Bone marrow (tissue), 2 donors: Measurements from ENCODE around the gene EEF1G.

Experiments
- DNase-seq, 2 donors: peaks; one replicate each; lab custom pipeline; 2025; lab: John Stamatoyannopoulos, UW

EEF1G gene

GRCh38 chr11:62539238-62539925, 34.3 kb downstream of the EEF1G start:
- peak; percentile 43 to 55 for DNase-seq

- DNase-seq, result no peak
Observed at GRCh38 chr11:62538470-62539237, 35.0 kb downstream of the EEF1G start.

GRCh38 chr11:62536301-62536957, 37.3 kb downstream of the EEF1G start:
- no peak for DNase-seq

DNA sequence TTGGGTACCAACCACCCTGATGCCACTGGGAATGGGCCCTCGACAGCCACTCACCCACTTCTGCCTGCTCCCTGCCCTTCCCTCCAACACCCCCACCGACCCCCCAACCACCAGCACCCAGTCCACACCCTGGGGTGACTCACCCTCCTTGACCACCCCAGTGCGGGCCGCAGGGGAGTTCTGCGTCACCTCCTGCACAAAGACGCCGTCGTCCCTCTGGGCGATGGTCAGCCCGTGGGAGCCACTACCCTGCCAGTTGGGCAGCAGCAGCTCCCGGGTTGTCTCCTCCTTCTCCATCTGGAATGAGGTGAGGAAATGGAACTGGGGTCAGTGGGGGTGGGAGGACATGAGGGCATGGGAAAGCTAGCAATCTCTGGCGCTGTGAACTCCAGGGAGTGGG, 37.9 kb downstream of the EEF1G start:
- no peak for DNase-seq

GRCh38 chr11:62534779-62535545, 38.7 kb downstream of the EEF1G start:
- DNase-seq, result no peak

GRCh38 chr11:62532096-62532495, 41.6 kb downstream of the EEF1G start:
- no peak for DNase-seq

DNA sequence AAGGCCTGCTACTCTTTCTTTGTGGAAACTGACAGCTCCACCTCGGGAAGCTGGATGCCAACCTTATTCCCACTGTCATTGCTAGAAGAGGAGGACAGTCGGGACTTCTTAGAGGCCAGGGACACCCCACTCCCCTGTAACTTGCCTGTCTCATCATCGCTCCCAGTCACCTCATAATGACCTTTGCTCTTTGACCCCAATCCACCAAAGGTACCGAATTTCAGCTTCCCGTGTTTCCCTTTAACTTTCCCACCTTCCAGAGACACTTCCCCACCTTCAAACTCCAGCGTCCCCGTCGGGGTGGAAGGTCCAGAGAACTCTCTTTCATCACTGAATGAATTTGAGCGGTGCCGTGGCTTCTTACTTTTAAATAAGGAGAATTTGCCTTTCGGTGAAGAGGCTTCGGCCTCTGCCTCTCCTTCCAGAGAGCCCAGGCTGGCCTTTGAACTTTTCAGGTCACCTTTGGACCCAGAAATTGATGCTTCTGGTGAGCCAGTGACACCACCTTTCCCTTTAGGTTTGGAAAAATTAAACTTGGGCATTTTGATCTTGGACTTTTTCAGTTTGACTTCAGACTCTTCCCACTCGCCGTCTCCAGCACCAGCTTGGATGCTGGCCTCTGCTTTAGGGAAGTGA, 56.8 kb downstream of the EEF1G start:
- no peak for DNase-seq

- no peak for DNase-seq
Observed at GRCh38 chr11:62514151-62514550, 59.5 kb downstream of the EEF1G start.

- DNase-seq, result no peak
Observed at GRCh38 chr11:62513626-62514025, 60.1 kb downstream of the EEF1G start.

DNA sequence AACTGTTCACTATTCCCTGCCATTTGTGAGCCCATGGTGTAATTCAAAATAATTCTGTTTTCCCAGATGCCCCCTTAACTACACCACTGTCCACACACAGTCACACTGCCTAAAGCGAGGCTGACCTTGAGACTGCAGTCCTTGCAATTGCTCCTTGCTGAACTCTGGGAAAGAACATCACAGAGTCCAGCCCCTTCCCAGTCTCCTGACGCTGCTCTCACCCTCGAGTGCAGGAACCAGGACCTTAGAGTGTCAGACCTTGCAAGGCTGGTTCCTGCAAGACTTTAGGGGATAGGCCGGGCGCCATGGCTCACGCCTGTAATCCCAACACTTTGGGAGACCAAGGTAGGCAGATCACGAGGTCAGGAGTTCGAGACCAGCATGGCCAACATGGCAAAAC, 60.7 kb downstream of the EEF1G start:
- no peak for DNase-seq
